DND-41 (cell line): ENCODE measurements around the gene PANX2.

Experiments used
- CTCF ChIP-seq: IDR thresholded peaks from 2 replicates; pipeline ENCODE4 v1.5.1; 2012; ENCODE audit warnings: borderline replicate concordance, low read length, moderate library complexity, mild to moderate bottlenecking; ENCODE audit not compliant: poor library complexity, severe bottlenecking; ENCODE audit errors: extremely low read depth
- EZH2 ChIP-seq: IDR thresholded peaks from 3 replicates; pipeline ENCODE4 v1.6.1; 2012; ENCODE audit warnings: borderline replicate concordance, low read depth, mild to moderate bottlenecking, moderate library complexity, low read length, inconsistent platforms; ENCODE audit not compliant: severe bottlenecking

DNA sequence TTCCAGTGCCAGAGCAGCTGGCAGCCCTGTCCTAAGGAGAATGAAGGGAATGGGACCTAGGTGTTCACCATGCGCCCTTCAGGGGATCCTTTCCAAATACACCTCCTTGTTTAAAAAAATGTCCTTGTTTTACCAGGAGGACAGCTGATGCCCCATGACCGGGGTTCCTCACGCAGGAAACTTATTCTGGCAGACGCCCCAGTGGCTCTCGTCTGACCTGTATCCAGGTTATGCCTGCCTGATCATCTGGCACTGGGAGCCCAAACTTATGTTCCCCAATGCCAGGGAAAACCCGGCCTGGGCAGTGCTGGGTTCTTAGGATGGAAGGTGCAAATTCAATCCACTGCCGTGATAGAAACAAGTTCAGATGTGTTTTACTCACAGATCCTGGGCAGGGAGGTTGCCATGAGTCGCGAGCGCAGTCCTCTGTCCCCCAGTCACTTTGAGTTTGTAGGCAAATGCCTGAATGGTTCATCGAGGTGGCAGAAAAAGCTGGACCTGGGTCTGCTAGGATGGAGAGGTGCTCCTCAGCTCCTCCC lies 49.3 kb upstream of the PANX2 start:
- no peak for TF ChIP-seq CTCF
- TF ChIP-seq EZH2 = no peak
